ENCODE data around the gene FOXL2NB.

FOXL2NB gene

DNA sequence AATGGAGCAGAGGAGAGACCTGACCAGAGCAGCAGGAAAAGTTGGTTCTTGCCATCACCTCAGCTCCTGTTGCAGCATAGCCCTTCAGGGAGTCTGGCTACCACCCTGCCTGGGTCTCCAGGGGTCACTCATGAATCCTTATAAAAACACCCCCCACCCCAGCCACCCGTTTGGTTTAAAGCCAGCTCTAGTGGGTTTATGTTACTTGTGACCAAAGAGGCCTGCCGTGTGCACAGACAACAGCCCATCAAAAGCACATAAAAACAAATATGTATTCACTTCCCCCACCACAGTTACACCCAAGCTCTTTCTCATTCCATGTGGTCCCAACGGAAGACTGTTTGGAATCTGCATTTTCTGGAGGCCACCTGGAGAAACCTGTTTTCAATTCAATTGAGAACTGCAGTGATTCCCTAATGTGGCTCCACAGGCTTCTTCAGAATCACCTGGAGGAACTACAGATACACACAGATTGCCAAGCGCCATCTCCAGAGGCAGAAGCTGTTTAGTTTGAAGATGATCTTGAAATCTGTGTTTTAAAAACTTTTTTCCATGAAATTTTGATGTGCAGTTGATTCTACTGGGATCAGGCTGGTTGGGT, 13.8 kb upstream of the FOXL2NB start:
- H2AK5ac ChIP-seq (ENCODE audit: low read length) = no peak overlapping the region
- DNase-seq = no peak
- H2BK5ac ChIP-seq (ENCODE audit: low read depth, low read length, poor library complexity) = no peak overlapping the region
- H3K9me3 ChIP-seq (ENCODE audit: insufficient read depth, low read depth, low read length) = peaks cover 2% of the 10 kb centered on the region
- H2BK120ac ChIP-seq (ENCODE audit: insufficient read depth, low read length, poor library complexity) = no peak overlapping the region
- H3K18ac ChIP-seq (ENCODE audit: low read length) = no peak overlapping the region
- H3K9ac ChIP-seq (ENCODE audit: low read length) = no peak overlapping the region
- no peak overlapping the region for H3K23ac ChIP-seq (ENCODE audit: low read length)
- H2AFZ ChIP-seq (ENCODE audit: insufficient read depth, low read length, poor library complexity) = no peak overlapping the region
- no peaks in the 10 kb centered on the region for H3K79me2 ChIP-seq (ENCODE audit: control insufficient read depth, insufficient read depth, low read length, poor library complexity)
- no peak overlapping the region for H4K91ac ChIP-seq (ENCODE audit: low read depth, low read length)
- no peaks in the 10 kb centered on the region for H3K36me3 ChIP-seq (ENCODE audit: control insufficient read depth in 1 of 2, insufficient read depth in 2 of 2, low read length in 2 of 2)
- H3K27me3 ChIP-seq (ENCODE audit: insufficient read depth, low read length) = peaks cover 19% of the 10 kb centered on the region
- H2BK12ac ChIP-seq (ENCODE audit: low read length) = no peak overlapping the region
- no peak overlapping the region for H3K27ac ChIP-seq (ENCODE audit: low read depth, low read length)
- H4K8ac ChIP-seq (ENCODE audit: low read depth, low read length) = no peak overlapping the region
- H3K4me1 ChIP-seq (ENCODE audit: control insufficient read depth in 1 of 2, insufficient read depth in 2 of 2, low read length in 2 of 2) = peaks cover 13 to 17% of the 10 kb centered on the region in 2 experiments
- no peak overlapping the region for H4K12ac ChIP-seq (ENCODE audit: low read depth, low read length)
- no CpG with 5 or more reads among the region's 4 CpGs for WGBS (ENCODE audit: extremely low coverage, insufficient coverage, insufficient read length)
- H3K4ac ChIP-seq (ENCODE audit: low read depth, low read length) = no peak overlapping the region
- no peak overlapping the region for H3K4me3 ChIP-seq (ENCODE audit: low read depth, low read length)
- no peak overlapping the region for H3K4me2 ChIP-seq (ENCODE audit: low read length)
- no peaks in the 10 kb centered on the region for H3K79me1 ChIP-seq (ENCODE audit: low read length)
- H3K14ac ChIP-seq (ENCODE audit: low read length) = no peak overlapping the region

DNA sequence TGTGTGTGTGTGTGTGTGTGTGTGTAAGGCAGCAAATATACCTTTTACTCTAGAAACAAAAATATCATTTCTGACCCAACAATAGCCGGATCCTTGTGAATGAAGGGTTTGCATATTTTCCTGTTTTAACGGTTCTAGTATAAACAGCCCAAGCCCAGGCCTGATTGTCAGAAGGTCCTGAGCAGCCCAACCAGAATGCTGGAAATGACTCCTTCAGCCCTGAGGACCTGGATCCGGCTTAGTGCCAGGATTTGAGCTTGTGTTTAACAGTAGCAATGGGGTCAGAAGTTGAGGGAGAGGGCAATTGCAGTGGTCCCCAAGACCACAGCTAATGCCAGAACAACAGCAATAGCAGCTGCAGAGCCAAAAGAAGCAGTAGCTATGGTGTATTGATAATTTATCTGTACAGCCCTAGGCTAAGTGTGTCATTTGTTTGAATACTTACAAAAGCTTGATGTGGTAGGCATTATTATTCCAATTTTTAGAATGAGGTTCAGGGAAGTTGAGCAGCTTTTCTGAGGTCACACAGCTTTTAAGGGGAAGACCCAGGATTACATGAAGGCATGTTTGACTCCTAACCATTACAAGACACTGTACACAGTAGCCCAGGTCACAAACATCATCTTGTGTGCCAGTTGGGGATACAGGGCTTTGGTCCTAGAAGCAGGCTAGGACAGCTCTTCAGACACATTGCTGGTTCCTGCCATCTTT, 12.9 kb upstream of the FOXL2NB start:
- H3K4me2 ChIP-seq (ENCODE audit: low read length) = no peak overlapping the region
- H2BK120ac ChIP-seq (ENCODE audit: insufficient read depth, low read length, poor library complexity) = no peak overlapping the region
- H3K27ac ChIP-seq (ENCODE audit: low read depth, low read length) = no peak overlapping the region
- no peak overlapping the region for H2BK5ac ChIP-seq (ENCODE audit: low read depth, low read length, poor library complexity)
- H3K23ac ChIP-seq (ENCODE audit: low read length) = no peak overlapping the region
- H3K79me2 ChIP-seq (ENCODE audit: control insufficient read depth, insufficient read depth, low read length, poor library complexity) = no peaks in the 10 kb centered on the region
- H3K4me1 ChIP-seq (ENCODE audit: control insufficient read depth in 1 of 2, insufficient read depth in 2 of 2, low read length in 2 of 2) = peaks cover 17 to 18% of the 10 kb centered on the region in 2 experiments
- H3K9me3 ChIP-seq (ENCODE audit: insufficient read depth, low read depth, low read length) = peaks cover 4% of the 10 kb centered on the region
- H3K9ac ChIP-seq (ENCODE audit: low read length) = no peak overlapping the region
- H3K36me3 ChIP-seq (ENCODE audit: control insufficient read depth in 1 of 2, insufficient read depth in 2 of 2, low read length in 2 of 2) = no peaks in the 10 kb centered on the region
- H3K27me3 ChIP-seq (ENCODE audit: insufficient read depth, low read length) = peaks cover 28% of the 10 kb centered on the region
- H3K79me1 ChIP-seq (ENCODE audit: low read length) = no peaks in the 10 kb centered on the region
- DNase-seq = no peak
- no peak overlapping the region for H3K4me3 ChIP-seq (ENCODE audit: low read depth, low read length)
- H2BK12ac ChIP-seq (ENCODE audit: low read length) = no peak overlapping the region
- H4K12ac ChIP-seq (ENCODE audit: low read depth, low read length) = no peak overlapping the region
- no peak overlapping the region for H4K8ac ChIP-seq (ENCODE audit: low read depth, low read length)
- WGBS (ENCODE audit: extremely low coverage, insufficient coverage, insufficient read length) = no CpG with 5 or more reads among the region's 3 CpGs
- no peak overlapping the region for H3K14ac ChIP-seq (ENCODE audit: low read length)
- H2AK5ac ChIP-seq (ENCODE audit: low read length) = no peak overlapping the region
- no peak overlapping the region for H3K18ac ChIP-seq (ENCODE audit: low read length)
- H4K91ac ChIP-seq (ENCODE audit: low read depth, low read length) = no peak overlapping the region
- no peak overlapping the region for H3K4ac ChIP-seq (ENCODE audit: low read depth, low read length)
- no peak overlapping the region for H2AFZ ChIP-seq (ENCODE audit: insufficient read depth, low read length, poor library complexity)

DNA sequence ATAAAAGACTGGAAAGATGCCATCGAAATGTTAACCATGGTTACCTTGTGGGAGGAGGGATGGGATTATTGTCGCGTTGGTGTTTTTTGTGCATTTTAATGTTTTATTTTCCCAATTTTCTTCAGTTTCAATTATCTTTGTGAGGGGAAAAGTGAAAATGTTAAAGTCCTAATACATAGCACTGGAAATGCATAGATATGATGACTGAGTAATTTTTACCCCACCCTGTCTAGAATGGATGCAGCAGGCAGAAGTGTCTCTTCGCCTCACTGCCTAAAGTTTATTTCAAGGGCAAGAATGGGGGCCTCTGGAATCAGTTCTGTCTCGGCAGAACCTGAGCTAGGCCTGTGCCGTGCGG, 11.5 kb upstream of the FOXL2NB start:
- Histone ChIP-seq H3K36me3 (ENCODE audit: control insufficient read depth in 1 of 2, insufficient read depth in 2 of 2, low read length in 2 of 2) (no peaks in the 10 kb centered on the region), H3K79me2 (ENCODE audit: control insufficient read depth, insufficient read depth, low read length, poor library complexity) (no peaks in the 10 kb centered on the region), H4K12ac (ENCODE audit: low read depth, low read length) (no peak overlapping the region), H3K79me1 (ENCODE audit: low read length) (no peaks in the 10 kb centered on the region), H2BK120ac (ENCODE audit: insufficient read depth, low read length, poor library complexity) (no peak overlapping the region), H3K4me3 (ENCODE audit: low read depth, low read length) (no peak overlapping the region), H3K27me3 (ENCODE audit: insufficient read depth, low read length) (peaks cover 40% of the 10 kb centered on the region), H4K8ac (ENCODE audit: low read depth, low read length) (no peak overlapping the region), H2AFZ (ENCODE audit: insufficient read depth, low read length, poor library complexity) (no peak overlapping the region), H3K23ac (ENCODE audit: low read length) (no peak overlapping the region), H2BK12ac (ENCODE audit: low read length) (no peak overlapping the region), H3K4me2 (ENCODE audit: low read length) (peak overlapping the region; percentile 98), H3K14ac (ENCODE audit: low read length) (no peak overlapping the region), H3K4ac (ENCODE audit: low read depth, low read length) (no peak overlapping the region), H3K27ac (ENCODE audit: low read depth, low read length) (no peak overlapping the region), H3K9me3 (ENCODE audit: insufficient read depth, low read depth, low read length) (peaks cover 4% of the 10 kb centered on the region), H3K18ac (ENCODE audit: low read length) (no peak overlapping the region), H3K4me1 (ENCODE audit: control insufficient read depth in 1 of 2, insufficient read depth in 2 of 2, low read length in 2 of 2) (peaks cover 18 to 19% of the 10 kb centered on the region in 2 experiments), H4K91ac (ENCODE audit: low read depth, low read length) (no peak overlapping the region), H2AK5ac (ENCODE audit: low read length) (no peak overlapping the region), H3K9ac (ENCODE audit: low read length) (no peak overlapping the region), H2BK5ac (ENCODE audit: low read depth, low read length, poor library complexity) (no peak overlapping the region)
- no CpG with 5 or more reads among the region's 7 CpGs for WGBS (ENCODE audit: extremely low coverage, insufficient coverage, insufficient read length)
- no peak for DNase-seq

DNA sequence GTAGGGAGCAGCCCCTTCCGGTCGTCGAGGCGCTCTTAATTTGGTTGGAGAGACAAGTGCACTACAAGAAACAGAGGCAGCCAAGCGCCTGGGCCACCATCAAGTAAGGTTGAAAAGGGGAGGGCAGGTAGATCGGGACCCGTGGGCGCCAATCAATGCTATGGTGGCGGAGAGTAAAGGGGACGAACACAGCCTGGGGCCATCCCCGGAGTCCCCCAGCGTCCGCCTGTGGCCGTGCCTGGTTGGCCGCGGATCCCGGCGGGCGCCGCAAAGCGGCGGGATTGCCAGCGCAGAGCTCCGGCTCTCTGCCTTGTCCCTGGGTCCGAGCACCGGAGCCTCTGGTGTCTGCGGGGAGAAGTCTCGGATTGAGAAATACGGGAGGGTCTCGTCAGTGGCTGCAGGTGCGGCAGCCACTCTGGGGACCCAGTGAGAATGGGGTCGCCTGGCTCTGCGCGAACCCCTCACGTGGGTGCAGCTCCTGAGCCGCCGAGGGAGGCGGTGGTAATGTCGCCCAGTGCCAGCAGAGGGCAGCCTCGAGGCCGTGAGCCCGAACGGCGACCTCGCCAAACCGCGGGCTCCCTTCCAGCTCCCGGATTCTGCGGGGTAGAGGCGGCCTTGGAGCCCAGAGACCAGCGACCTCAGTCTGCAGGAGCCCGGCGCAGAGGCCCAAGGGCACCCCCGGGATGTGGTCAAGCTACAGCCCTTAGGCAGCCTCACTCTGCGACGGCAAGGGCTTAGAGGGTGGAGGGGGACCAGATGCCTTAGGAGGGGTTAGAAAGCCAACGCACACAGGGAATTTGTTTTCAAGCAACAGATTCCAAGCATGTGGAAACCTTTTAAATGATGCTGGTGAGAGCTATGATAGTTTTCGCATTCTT, 10.9 kb upstream of the FOXL2NB start:
- H3K27ac ChIP-seq (ENCODE audit: low read depth, low read length) = no peak overlapping the region
- H3K9me3 ChIP-seq (ENCODE audit: insufficient read depth, low read depth, low read length) = peaks cover 4% of the 10 kb centered on the region
- H4K12ac ChIP-seq (ENCODE audit: low read depth, low read length) = no peak overlapping the region
- no peak overlapping the region for H3K4ac ChIP-seq (ENCODE audit: low read depth, low read length)
- DNase-seq = peak in 1 of 2 donors; percentile 74
- H3K36me3 ChIP-seq (ENCODE audit: control insufficient read depth in 1 of 2, insufficient read depth in 2 of 2, low read length in 2 of 2) = no peaks in the 10 kb centered on the region
- H3K18ac ChIP-seq (ENCODE audit: low read length) = no peak overlapping the region
- H3K4me1 ChIP-seq (ENCODE audit: control insufficient read depth in 1 of 2, insufficient read depth in 2 of 2, low read length in 2 of 2) = peaks cover 18 to 19% of the 10 kb centered on the region in 2 experiments
- no peaks in the 10 kb centered on the region for H3K79me1 ChIP-seq (ENCODE audit: low read length)
- H3K27me3 ChIP-seq (ENCODE audit: insufficient read depth, low read length) = peaks cover 43% of the 10 kb centered on the region
- H4K8ac ChIP-seq (ENCODE audit: low read depth, low read length) = no peak overlapping the region
- no peak overlapping the region for H2AK5ac ChIP-seq (ENCODE audit: low read length)
- peak overlapping the region; percentile 31 for H3K9ac ChIP-seq (ENCODE audit: low read length)
- H2BK5ac ChIP-seq (ENCODE audit: low read depth, low read length, poor library complexity) = no peak overlapping the region
- peak overlapping the region; percentile 98 for H3K4me2 ChIP-seq (ENCODE audit: low read length)
- H3K4me3 ChIP-seq (ENCODE audit: low read depth, low read length) = peak overlapping the region; percentile 61
- no peak overlapping the region for H2BK120ac ChIP-seq (ENCODE audit: insufficient read depth, low read length, poor library complexity)
- H2BK12ac ChIP-seq (ENCODE audit: low read length) = no peak overlapping the region
- H3K79me2 ChIP-seq (ENCODE audit: control insufficient read depth, insufficient read depth, low read length, poor library complexity) = no peaks in the 10 kb centered on the region
- WGBS (ENCODE audit: extremely low coverage, insufficient coverage, insufficient read length) = no CpG with 5 or more reads among the region's 58 CpGs
- peak overlapping the region; percentile 54 for H2AFZ ChIP-seq (ENCODE audit: insufficient read depth, low read length, poor library complexity)
- H3K23ac ChIP-seq (ENCODE audit: low read length) = no peak overlapping the region
- no peak overlapping the region for H4K91ac ChIP-seq (ENCODE audit: low read depth, low read length)
- no peak overlapping the region for H3K14ac ChIP-seq (ENCODE audit: low read length)

Measured in trophoblast cell (in vitro differentiated cells and primary cell).